Rectal smooth muscle tissue (tissue), 1 donor: ENCODE measurements around the gene PFDN6.

Experiments
- H3K27ac ChIP-seq: one replicate; pipeline ENCODE4 v1.7.0; 2013; ENCODE audit warnings: low read depth, low read length, inconsistent platforms
- H3K27me3 ChIP-seq: one replicate; pipeline ENCODE4 v1.7.0; 2013; ENCODE audit warnings: low read length; ENCODE audit not compliant: control insufficient read depth, insufficient read depth
- H3K36me3 ChIP-seq: one replicate; pipeline ENCODE4 v1.7.0; 2013; ENCODE audit warnings: low read length; ENCODE audit not compliant: control insufficient read depth, insufficient read depth
- H3K4me1 ChIP-seq: one replicate; pipeline ENCODE4 v1.7.0; 2013; ENCODE audit warnings: low read length; ENCODE audit not compliant: control insufficient read depth, insufficient read depth
- H3K4me3 ChIP-seq: one replicate; pipeline ENCODE4 v1.7.0; 2013; ENCODE audit warnings: low read length
- H3K9ac ChIP-seq: one replicate; pipeline ENCODE4 v1.7.0; 2013; ENCODE audit warnings: low read length

Gene PFDN6

DNA sequence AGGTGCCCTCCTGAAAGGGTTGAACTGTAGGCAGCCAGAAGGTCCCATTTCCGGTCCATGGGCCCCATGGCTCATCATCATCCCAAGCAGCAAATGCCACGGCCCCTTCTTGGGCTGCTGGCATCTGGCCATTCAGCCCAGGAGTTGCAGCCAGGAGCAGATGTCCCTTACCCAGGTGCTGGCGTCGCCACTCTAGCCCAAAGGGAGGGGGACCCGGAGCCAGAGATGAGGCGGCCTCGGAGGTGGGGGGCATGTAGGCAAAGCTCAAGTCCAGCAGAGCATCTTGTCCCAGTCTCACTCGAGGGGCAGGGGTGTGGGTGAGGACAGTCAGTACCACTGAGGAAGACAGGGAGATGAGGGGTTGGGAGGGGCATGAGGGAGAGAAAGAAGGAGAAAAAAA is 15.7 kb downstream of the PFDN6 start:
- Histone ChIP-seq H3K36me3 (peaks cover 24% of the 10 kb centered on the region), H3K27me3 (no peaks in the 10 kb centered on the region), H3K4me3 (no peak overlapping the region), H3K27ac (no peak overlapping the region), H3K4me1 (no peaks in the 10 kb centered on the region), H3K9ac (no peak overlapping the region)

DNA sequence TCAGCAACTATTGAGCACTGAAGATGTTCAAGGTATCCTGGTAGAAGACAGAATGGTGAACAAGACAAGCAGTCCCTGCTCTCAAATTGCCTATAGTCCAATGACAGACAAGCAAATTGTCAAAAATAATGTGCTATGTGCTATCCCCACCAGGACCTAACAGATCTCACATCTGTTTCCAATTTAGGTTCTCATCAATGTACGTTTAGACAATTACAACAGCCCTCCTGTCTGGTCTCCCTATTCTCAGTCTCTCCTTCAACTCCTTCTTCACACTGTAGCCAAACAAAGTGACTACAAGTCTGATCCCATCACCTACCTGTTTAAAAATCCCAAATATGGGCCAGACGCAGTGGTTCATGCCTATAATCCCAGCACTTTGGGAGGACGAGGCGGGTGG is 17.0 kb downstream of the PFDN6 start:
- peak overlapping the region; percentile 2 for H3K4me3 ChIP-seq
- H3K4me1 ChIP-seq = no peaks in the 10 kb centered on the region
- H3K9ac ChIP-seq = no peak overlapping the region
- no peaks in the 10 kb centered on the region for H3K27me3 ChIP-seq
- peaks cover 24% of the 10 kb centered on the region for H3K36me3 ChIP-seq
- H3K27ac ChIP-seq = no peak overlapping the region

DNA sequence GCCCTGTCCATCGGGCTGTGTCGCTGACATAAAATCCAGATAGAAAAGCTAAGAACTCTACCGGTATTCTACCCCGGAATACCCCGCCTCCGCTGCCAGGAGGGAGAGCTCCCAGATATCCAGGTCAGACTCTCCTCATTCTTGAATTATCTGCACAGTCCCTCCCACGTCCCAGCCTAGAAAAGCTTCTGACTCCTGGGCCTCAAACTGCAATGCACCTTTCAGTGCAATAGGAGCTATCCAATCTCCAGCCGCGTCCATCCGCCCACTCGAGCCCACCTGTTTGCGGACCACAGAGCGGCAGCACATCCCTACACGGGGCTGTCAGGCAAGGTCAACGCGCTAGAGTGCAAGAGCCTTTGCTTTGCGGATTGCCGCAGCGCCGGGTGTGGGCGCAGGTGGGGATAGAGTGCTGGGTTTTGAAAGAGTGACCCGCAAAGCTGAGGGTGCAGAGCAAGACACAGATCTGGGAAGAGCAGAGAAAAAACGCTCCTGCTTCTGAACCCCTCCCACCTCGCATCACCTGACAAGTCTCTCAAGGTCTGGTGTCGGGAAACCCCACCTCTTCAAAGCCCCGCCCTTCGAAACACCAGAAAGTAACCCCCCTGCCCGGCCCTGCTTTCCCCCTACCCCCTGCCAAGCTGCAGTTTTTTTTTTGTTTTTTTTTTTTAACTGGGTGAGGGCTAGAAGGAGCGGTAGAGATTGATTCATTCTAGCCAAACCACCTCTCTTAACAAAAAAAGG is 23.1 kb downstream of the PFDN6 start:
- Histone ChIP-seq H3K9ac (peak overlapping the region; percentile 82), H3K27ac (peak overlapping the region; percentile 93), H3K4me1 (peaks cover 15% of the 10 kb centered on the region)

DNA sequence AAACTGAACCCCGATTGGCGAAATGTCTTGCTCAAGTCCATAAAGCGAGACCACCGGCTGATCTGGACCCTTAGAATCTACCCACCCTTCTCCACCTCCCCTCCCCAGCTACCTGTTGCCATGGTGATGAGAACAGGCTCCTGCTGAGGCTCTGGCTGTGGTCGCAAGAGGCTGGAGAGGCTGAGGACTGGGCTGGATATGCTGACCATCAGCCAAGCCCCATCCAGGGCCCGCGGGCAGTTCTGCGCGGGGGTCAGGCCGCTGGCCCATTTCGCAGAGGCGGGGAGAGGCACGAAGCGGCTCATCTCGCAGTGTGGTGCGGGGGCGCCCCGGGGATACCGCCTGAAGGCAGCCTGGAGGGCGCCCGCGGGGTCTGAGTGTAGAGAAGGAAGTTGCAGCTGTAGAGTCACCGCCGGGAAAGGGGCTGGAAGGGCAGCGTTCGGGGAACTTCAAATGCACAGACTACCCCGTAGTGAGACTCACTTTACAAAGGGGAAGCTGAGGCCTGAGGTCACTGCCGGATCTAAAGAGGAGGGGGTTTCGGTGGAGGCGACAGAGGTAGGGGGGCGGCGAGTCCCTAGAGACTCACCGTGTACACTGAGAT is 23.8 kb downstream of the PFDN6 start:
- H3K36me3 ChIP-seq = no peaks in the 10 kb centered on the region
- peak overlapping the region; percentile 97 for H3K9ac ChIP-seq
- peak overlapping the region; percentile 93 for H3K27ac ChIP-seq
- peak overlapping the region; percentile 98 for H3K4me3 ChIP-seq
- peaks cover 15% of the 10 kb centered on the region for H3K4me1 ChIP-seq
- no peaks in the 10 kb centered on the region for H3K27me3 ChIP-seq

More for the DNA sequence above, 23.1 kb downstream of the PFDN6 start:
- no peaks in the 10 kb centered on the region for H3K36me3 ChIP-seq
- H3K4me3 ChIP-seq = peak overlapping the region; percentile 98
- no peaks in the 10 kb centered on the region for H3K27me3 ChIP-seq

DNA sequence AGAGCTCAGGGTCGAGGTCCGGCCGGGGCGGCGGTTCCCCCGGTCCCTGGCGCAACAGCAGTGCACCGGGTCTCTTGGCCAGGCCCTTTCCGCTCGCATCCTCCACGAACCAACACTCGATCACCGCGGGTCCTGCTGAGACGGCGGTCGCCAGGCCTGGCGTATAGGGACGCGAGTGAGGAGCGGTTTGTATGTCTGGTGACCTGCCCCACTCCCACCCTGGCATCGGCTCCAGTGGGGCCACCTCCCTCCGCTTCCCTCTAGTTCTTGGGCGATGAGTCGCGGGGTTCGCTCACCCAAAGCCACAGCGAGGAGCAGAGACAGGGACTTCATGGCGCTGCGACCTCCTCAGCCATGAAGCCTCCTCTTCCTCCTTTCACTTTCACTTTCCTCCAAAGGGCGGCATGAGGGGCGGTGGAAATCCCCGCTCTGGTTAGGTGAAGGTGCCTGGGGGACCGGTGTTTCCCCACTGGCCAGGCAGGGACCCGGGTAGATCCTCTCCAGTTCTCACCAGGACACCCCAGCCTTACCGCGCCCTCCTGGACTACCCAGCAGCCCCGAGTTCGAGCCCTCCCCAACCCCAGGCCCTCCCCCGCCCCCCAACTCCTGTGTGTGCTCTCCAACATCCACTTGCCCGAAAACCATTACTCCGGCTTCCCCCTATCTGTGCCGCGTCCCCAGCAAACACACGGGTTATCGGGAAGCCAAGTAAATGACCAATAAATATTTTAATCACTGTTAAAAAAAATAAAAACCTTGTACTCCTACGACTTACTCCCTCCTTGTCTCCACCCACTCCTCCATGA is 24.5 kb downstream of the PFDN6 start, which contains the start of gene TAPBP:
Gene TAPBP (minus strand): TSS at position 370 of the 806 bp plus-strand sequence. CDS start 37 bp downstream, at position 333.
- H3K4me1 ChIP-seq = peaks cover 15% of the 10 kb centered on the region
- peak within 1 kb of the TSS; percentile 98 for H3K4me3 ChIP-seq
- peaks cover 3% of the 10 kb centered on the region for H3K36me3 ChIP-seq
- peak within 1 kb of the TSS; percentile 97 for H3K9ac ChIP-seq
- peak within 1 kb of the TSS; percentile 93 for H3K27ac ChIP-seq
- no peaks in the 10 kb centered on the region for H3K27me3 ChIP-seq

DNA sequence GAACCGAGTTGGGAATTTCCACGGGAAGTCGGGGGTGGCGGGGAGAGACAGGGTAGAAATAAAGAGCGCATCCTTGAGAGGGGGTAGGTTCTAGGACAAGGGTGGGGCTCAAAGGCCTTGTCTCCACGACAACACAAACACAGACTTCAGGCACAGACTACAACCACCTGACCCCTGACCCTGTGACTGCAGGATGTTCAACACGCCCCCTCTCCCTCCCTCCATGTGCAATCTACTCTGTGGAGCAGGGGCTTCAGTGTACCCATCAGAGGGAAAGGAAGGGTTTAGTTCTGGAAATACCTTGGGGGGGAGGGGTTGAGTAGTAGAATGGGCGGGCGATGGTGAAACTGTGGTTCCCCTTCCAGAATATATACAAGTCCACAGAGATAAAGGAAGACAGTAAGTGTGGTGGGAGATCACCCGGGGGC is 25.1 kb downstream of the PFDN6 start:
- Histone ChIP-seq H3K9ac (no peak overlapping the region), H3K4me3 (peak overlapping the region; percentile 98), H3K27me3 (no peaks in the 10 kb centered on the region), H3K4me1 (peaks cover 15% of the 10 kb centered on the region), H3K36me3 (peaks cover 8% of the 10 kb centered on the region), H3K27ac (peak overlapping the region; percentile 93)

DNA sequence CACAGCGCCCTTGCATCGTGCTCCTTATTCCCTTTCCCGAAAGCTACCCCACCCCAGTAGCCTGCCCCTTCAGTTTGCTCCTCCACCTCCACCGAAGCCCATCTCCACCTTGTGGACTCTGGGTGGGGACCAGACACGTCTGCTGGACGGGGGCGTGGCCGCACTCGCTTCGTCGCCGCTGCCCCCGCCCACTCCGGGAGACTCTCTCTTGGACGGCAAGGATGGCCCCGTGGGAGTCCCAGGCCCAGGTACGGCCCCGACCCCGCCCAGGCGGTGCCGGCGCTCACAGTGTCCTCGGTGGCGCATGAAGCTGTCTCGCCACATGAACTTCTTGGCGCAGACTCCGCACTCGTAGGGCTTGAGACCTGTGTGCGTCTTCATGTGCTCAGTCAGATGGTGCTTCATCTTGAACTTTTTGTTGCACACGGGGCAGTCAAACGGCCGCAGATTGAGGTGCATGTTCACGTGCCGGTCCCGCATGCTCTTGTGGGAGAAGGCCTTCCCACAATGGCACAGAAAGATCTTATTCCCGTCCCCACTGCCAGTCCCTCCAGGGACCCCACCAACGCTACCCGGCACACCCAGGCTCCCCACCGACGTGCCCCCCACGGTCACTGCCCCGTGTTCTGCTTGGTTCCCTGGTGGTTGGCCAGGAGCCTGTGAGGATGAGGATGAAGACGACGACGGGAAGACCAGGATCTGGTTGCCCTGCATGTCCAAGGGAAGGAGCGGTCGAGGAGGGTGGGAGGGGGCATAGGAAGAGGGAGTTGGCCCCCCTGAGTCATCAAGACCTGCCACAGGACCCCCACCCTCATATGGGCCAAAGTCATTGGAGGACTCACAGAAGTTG is 25.8 kb downstream of the PFDN6 start:
- Histone ChIP-seq H3K9ac (no peak overlapping the region), H3K27me3 (no peaks in the 10 kb centered on the region), H3K27ac (peak overlapping the region; percentile 93), H3K4me1 (peaks cover 15% of the 10 kb centered on the region), H3K36me3 (peaks cover 14% of the 10 kb centered on the region), H3K4me3 (peak overlapping the region; percentile 98)

DNA sequence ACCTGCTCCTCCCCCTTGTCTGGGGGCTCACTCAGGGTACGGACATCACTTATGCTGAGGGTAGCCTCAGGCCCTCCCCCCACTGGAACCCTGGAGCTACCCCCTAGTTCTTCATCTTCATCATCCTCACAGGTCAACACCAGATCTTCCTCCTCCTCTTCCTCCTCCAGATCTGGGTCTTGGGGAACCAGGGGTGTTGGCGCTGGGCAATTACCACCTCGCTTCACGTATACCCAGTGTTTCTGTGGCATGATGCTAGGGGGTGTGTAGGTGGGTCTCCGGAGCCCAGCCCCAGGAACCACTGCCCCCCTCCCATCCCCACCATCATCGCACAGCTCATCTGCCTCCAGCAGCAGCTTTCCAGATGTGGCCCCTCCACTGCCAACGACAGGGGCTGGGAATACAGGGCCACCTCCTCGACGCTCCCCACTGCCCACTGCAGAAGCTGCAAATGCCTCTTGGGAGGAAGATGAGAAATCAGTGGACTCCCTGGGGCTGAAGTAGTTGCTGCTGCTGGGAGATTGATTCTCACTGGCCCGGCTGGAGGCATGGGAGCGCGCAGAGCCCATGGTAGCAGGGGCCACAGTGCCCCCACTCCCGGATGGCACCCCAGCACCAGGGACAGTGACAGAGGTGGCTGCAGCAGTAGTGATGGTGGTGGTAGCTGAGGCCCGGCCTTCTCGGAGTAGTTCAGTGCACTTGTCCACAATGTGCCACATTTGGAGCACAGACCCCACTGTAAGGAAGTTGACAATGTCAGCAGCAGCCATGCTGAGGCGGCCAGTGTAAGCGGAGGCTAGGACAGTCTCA is 26.6 kb downstream of the PFDN6 start:
- Histone ChIP-seq H3K27ac (no peak overlapping the region), H3K4me1 (peaks cover 15% of the 10 kb centered on the region)

DNA sequence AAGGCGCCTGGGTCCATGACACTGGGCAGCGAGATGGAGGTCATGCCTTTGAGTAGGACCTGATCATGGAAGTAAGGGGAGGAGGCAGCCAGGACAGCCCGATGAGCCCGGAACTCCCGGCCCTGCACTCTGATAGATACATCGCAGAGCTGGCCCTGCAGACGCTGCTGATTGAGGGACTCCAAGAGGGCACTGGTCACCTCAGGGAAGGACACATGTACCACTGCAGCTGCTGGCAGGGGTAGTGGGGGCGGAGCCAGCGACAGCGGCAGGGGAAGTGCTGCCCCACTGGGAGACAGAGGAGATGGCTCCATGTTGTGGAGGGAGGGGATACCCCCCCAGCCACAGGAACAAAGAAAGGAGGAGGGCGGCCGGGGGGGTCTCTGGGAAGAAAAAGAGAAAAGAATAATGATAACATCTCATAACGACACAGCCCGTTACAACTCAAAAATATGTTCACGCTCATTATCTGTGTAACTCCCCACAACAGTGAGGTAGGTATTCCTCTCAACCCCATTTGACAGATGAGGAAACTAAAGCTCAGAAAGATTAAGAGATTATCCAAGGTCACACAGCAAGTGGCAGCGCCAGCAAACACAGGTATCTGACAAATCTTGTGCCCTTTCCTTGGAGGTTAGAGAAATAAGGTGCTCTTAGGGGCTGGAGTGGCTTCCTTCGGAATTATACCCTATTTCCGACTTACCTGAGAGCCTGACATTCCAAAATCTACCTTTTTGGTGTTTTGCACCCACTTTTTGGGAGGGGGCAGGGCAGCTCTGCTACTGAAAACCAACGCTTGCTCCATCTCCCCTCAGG is 27.4 kb downstream of the PFDN6 start:
- Histone ChIP-seq H3K9ac (no peak overlapping the region), H3K27ac (no peak overlapping the region), H3K4me3 (peak overlapping the region; percentile 56), H3K4me1 (peaks cover 14% of the 10 kb centered on the region), H3K27me3 (no peaks in the 10 kb centered on the region), H3K36me3 (peaks cover 17% of the 10 kb centered on the region)

More for the DNA sequence above, 26.6 kb downstream of the PFDN6 start:
- no peaks in the 10 kb centered on the region for H3K27me3 ChIP-seq
- H3K36me3 ChIP-seq = peaks cover 17% of the 10 kb centered on the region
- no peak overlapping the region for H3K4me3 ChIP-seq
- no peak overlapping the region for H3K9ac ChIP-seq

DNA sequence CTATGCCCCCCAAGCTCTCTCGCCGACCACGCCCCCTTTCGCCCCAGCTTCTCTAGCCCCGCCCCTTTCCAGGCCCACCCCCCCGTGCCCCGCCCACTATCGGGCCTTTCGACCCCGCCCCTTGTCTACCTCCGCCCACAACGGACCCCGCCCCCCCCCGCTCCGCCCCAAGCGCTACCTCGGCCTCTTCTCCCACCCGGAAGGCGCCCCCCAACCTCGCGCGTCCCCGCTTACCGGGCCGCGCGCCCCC is 27.9 kb downstream of the PFDN6 start:
- peaks cover 17% of the 10 kb centered on the region for H3K36me3 ChIP-seq
- peak overlapping the region; percentile 56 for H3K4me3 ChIP-seq
- H3K9ac ChIP-seq = no peak overlapping the region
- peaks cover 13% of the 10 kb centered on the region for H3K4me1 ChIP-seq
- no peaks in the 10 kb centered on the region for H3K27me3 ChIP-seq
- H3K27ac ChIP-seq = peak overlapping the region; percentile 87
